NCI-H128 (cell line): Measurements from ENCODE around the gene LTBP4.
"Not testable (repeated sequence)": the region's sequence is repeated elsewhere in the genome, so short reads cannot be mapped to it uniquely, and the experiment has no call there.

Experiments used
- DNase-seq: peaks from one replicate; lab custom pipeline; 2025; ENCODE audit not compliant: unreplicated experiment; lab: John Stamatoyannopoulos, UW

The LTBP4 gene

DNA sequence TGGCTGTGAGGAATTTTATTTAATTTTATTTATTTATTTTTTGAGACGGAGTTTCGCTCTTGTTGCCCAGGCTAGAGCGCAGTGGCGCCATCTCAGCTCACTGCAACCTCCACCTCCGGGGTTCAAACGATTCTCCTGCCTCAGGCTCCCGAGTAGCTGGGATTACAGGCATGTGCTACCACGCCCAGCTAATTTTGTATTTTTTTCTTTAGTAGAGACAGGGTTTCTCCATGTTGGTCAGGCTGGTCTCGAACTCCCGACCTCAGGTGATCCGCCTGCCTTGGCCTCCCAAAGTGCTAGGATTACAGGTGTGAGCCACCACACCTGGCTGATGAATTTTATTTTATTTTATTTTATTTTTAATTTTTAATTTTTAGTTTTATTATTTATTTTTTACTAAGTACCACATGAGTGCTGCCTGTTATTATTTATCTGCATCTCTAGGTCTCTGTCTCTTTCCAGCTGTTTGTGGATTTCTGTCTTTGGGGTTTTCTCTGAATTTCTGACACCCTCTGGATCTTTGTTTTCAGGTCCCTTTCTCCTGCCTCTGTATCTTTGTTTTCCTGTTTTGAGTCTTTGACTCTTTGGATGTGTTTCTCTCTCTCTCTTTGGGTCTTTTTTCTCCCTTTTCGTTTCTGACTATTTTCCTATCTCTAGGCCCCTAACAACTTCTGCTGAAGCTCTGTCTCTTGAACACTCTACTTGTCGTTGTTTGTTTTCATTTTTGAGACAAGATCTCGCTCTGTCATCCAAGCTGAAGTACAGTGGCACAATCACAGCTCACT, 23.4 kb downstream of the LTBP4 start:
- not testable (repeated sequence) for DNase-seq

DNA sequence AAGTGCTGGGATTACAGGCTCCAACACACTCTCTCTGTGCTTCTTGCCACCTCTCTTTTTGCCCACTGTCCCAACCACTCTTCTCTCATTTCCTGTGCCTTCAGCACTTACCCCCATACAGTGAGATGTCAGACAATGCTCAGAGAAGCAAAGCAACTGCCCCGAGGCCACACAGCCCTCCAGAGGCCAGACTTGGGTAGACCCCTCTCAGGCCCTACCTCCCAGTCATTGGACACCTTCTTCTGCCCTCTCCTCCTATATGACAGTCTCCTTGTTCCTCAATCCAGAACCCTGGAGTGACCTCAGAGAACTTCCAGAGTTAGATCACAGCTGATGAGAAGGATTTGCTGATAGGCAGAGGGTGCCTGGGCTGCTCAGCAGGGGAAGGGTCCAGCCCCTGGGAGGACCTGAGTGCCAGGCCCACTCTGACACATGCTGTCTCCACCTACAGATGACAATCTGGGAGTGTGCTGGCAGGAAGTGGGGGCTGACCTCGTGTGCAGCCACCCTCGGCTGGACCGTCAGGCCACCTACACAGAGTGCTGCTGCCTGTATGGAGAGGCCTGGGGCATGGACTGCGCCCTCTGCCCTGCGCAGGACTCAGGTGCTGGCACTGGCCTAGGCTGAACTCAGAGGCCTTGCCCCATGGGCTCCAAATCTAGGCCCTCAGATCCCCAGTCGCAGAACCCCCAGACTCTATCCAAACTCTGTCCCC, 24.4 kb downstream of the LTBP4 start:
- DNase-seq = no peak

DNA sequence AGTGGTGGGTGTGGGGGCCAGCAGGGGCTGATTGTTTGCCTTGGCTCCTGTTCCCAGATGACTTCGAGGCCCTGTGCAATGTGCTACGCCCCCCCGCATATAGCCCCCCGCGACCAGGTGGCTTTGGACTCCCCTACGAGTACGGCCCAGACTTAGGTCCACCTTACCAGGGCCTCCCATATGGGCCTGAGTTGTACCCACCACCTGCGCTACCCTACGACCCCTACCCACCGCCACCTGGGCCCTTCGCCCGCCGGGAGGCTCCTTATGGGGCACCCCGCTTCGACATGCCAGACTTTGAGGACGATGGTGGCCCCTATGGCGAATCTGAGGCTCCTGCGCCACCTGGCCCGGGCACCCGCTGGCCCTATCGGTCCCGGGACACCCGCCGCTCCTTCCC, 25.7 kb downstream of the LTBP4 start:
- DNase-seq = no peak

DNA sequence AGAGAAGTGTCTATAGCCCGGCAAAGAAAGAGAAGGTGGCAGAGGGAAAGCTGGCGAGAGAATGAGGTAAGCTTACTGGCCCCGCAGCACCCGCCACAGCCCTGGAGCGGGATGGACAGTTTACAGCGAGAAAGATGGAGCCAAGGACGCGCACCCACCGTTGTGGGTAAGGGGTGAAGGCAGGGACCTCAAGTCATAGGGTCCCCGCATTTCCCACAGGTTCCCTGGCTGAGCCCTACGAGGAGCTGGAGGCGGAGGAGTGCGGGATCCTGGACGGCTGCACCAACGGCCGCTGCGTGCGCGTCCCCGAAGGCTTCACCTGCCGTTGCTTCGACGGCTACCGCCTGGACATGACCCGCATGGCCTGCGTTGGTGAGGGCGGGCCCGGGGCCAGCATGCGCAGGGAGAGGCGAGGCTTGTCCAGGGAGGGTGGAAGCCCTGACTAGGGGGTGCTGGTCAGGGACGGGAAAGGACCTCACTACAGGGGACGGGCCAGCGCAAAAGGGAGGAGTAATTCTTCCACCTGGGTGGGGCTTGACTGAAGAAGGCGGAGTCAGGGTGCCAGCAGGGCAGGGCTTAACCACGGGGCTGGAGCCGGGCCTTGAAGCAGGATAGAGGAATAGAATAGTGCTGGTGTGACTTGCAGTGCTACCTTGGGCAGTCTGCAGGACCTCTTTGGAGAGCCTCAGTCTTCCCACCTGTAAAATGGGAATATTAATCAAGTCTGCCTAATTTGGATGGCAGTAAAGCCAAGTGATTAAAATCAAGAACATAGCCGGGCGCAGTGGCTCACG, 26.5 kb downstream of the LTBP4 start:
- DNase-seq = no peak

DNA sequence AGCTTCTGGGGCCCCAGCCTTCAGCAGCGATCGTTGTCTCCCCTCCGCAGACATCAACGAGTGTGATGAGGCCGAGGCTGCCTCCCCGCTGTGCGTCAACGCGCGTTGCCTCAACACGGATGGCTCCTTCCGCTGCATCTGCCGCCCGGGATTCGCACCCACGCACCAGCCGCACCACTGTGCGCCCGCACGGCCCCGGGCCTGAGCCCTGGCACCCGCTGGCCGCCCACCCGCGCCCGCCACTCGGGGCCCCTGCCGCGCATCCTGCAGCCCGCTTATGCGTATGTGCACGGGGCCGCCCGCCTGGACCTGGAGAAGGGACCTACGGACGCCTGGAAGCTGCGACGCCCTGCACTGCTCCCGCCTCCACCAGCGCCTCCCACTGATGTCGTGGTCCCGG, 28.2 kb downstream of the LTBP4 start:
- no peak for DNase-seq

DNA sequence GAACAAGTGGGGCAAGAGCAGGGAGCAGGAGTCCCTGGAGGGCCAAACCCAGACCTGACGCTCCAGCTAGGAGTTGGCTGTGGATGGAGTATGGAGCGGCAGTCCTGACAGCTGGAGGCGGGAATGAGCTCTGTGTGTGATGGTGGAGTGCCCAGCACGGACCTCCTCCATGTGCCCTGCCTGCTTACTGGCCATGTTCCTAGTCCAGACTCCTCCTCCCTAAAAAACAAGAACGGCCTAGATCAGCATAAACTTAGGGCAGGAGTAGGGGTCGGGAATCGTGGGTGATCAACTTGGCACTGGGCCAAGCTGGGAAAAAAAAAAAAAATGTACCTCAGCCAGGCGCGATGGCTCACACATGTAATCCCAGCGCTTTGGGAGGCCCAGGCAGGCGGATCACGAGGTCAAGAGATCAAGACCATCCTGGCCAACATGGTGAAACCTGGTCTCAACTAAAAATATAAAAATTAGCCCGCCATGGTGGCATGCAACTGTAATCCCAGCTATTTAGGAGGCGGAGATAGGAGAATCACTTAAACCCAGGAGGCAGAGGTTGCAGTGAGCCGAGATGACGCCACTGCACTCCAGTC, 29.5 kb downstream of the LTBP4 start:
- no peak for DNase-seq

DNA sequence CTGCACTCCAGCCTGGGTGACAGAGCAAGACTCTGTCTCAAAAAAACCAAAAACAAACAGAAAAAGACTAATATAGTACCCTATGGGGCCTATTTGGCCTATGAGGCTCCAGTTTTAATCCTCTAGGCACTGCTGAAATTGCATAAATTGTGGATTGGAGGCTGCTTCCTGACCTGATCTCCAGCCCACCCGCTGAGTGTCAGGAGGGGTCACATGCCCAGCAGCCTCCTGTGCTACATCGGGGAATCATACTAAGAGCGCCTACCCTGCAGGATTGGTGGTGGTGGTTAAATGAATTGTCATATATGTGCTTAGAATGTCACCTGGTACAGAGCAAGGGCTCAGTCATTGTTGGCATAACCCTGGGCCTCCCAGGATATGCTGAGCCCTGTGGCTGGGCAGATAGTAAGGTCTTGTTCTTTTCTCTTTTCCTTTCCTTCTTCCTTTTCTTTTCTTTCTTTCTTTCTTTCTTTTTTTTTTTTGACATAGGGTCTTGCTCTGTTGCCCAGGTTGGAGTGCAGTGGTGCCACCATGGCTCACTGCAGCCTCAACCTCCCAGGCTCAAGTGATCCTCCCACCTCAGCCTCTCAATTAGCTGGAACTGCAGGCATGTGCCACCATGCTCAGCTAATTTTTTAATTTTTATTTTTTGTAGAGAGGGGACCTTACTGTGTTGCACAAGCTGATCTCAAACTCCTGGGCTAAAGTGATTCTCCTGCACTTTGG, 31.3 kb downstream of the LTBP4 start:
- DNase-seq = no peak

DNA sequence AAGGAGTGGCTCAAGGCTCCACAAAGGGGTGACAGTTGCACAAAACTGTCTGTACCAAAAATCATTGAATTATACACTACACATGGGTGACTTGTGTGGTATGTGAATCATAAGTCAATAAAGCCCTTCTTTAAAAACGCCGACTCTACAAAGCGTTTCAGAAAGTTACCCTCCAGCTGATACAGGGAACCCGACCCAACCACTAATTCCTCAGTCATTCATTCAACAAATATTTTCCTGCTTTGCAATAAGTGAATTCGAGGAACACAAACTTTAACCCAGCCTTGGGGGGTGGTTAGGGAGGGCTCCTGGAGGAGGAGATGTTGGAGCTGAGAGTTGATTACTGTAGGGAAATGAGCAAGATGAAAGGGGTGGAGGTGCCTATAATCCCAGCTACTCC, 32.0 kb downstream of the LTBP4 start:
- no peak for DNase-seq

DNA sequence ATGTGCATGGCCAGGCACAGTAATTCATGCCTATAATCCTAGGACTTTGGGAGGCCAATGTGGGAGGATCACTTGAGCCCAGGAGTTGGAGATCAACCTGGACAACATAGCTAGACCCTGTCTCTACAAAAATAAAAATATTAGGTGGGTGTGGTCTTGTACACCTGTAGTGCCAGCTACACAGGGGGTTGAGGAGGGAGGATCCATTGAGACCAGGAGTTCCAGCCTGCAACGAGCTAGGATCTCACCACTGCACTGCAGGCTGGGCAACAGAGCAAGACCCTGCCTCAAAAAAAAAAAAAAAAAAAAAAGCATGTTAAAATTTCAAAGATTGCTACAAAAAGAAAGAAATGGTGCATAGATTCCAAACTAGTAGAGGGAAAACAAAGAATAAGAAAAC, 37.2 kb downstream of the LTBP4 start:
- DNase-seq = no peak

DNA sequence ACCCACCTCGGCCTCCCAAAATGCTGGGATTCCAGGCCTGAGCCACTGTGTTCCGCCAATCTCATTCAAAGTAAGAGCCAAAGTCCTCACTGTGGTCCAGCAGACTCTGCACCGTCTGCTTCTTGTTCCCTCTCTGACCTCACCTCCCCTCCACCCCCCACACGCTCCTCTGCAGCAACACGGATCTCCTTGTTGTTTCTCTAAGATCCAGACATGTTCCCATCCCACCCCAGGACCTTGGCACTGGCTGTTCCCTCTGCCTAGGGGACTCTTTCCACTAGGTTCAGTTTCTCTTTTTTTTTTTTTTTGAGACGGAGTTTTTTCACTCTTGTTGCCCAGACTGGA, 38.4 kb downstream of the LTBP4 start:
- no peak for DNase-seq

DNA sequence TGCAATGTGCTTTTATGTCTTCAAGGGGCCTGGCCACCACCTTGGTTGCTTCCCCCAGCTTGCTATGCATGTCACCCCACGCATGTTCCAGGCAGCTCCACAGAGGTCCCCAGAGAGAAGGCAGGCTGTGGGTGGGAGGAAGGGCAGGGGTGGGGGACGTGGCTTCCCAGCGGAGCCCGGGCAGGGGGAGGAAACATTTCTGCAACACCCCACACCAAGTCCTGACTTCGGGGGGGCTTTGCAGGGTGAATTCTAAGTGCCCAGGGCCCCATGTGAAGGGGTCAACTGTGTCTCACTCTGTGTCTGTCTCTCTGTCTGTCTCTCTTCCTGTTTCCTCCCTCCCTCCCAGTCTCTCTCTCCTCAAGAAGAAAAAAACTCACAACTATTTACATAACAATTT, 39.6 kb downstream of the LTBP4 start:
- DNase-seq = no peak

DNA sequence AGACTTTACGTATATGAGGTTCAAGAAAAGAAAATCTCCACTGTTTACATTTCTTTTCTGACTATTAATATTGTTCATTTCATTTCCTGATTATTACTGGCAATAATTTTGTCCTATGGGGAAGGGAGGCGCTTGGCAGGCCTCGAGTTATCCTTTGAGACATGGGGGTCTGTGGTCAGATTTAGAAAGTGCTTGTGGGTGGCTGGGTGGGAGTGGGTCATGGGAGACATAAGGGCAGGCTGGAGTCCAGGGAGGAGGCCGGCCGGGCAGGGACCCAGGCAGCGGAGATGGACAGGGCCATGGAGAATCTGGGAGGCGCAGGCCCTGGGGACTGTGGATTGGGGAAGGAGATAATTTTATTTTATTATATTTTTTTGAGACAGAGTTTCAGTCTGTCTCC, 40.1 kb downstream of the LTBP4 start:
- no peak for DNase-seq

DNA sequence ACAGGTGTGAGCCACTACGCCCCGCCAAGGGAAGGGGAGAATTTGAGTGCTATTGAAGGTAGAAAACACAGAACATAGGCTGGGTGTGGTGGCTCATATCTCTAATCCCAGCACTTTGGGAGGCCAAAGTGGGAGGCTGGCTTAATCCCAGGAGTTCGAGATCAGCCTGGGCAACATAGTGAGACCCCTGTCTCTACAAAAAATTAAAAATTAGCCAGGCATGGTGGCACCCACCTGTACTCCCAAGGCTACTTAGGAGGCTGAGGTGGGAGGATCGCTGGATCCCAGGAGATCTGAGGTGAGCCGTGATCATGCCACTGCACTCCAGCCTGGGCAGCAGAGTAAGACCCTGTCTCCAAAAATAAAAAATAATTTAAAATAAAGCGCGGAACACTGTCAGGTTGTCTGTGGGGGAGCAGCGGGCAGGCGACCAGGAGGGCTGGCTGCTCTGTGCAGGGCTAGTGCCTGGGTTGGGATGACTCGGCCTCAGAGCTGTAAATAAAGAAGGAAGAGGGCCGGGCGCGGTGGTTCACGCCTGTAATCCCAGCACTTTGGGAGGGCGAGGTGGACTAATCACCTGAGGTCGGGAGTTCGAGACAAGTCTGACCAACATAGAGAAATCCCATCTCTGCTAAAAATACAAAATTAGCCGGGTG, 41.0 kb downstream of the LTBP4 start:
- no peak for DNase-seq

DNA sequence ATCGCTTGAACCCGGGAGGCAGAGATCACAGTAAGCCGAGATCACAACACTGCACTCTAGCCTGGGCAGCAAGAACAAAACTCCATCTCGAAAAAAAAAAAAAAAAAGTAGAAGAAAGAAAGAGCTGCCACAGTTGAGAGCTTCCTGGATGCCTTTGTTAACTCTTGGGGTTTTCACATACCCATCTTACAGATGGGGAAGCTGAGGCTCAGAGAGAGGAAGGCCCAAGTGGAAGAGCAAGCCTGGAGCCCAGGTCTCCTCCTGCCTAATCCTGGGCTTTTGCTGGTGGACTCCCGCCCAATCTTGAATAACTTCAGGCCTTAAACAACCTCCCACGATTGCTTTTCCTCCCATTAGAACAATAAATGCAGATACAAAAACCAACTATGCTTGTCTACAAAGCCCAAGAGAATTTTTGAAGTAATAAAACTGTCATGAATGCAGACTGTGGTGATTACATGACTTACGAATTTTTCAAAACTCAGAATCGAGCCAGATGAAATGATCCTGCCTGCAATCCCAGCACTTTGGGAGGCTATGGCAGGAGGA, 41.7 kb downstream of the LTBP4 start:
- no peak for DNase-seq

DNA sequence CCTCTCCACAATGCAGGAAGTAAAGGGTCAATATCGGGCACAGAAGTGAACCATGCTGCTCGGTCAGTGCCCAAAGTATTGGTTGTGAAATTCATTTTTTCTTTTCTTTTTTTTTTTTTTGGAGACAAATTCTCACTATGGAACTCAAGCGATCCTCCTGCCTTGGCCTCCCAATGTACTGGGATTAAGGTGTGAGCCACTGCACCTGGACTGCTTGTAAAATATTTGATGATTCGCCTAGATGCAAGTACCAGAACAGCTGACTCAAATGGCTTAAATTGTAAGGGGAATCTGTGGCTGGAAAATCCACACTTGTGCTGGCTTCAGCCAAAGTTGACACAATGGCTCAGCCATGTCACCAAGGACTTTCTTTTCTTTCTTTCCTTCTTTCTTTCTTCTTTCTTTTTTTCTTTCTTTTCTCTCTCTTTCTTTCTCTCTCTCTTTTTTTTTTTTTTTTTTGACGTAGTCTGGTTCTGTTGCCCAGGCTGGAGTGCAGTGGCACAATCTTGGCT, 45.6 kb downstream of the LTBP4 start:
- no peak for DNase-seq

DNA sequence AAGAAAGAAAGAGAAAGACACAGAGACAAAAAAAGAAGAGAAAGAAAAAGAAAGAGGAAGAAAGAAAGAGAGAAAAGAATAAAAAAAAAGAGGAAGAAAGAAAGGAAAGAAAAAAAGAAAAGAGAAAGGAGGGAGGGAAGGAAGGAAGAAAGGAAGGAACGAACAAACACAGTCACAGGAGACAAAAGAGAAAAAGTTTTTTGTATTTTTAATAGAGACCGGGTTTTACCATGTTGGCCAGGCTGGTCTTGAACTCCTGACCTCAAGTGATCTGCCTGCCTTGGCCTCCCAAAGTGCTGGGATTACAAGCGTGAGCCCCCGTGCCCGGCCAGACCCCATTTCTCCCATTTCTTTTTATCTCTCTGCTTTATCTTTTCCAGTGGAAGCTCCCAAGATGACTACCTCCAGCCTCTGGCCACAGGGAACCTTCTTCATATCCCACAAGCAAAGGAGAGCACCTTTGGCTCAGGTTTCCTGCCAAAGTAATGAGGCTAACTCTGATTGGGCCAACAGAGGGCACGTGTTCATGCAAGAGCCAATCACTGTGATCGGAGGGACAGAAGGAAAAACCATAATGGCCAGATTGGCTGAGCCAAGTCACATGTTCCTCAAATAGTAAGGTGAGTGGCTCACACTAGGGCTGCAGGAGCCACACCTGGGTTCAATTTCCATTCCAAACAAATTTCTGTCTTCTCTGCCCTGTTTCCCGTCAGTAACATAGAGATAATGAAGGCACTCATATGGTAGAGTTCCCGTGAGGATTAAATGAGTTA, 48.9 kb downstream of the LTBP4 start:
- not testable (repeated sequence) for DNase-seq

DNA sequence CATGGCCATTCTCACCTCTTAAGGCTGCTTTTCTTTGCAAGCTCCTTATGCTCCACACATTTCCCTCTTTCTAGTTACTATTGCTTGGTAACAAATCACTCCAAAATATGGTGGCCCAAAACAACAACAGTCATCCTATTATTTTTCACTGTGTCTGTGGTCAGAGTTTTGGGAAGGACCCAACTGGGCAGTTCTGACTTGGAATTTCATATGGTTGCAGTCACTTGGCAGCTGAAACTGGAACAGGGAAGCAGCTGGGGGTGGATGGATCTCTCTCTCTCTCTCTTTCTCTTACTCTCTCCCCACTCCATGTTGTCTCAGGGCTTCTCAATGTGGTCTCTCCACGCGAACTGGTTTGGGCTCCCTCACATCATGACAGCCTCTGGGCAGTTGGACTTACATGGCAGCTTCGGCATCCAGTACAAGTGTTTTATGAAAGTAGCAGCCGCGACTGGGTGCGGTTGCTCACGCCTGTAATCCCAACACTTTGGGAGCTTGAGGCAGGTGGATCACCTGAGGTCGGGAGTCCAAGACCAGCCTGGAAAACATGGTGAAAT, 49.7 kb downstream of the LTBP4 start:
- no peak for DNase-seq

DNA sequence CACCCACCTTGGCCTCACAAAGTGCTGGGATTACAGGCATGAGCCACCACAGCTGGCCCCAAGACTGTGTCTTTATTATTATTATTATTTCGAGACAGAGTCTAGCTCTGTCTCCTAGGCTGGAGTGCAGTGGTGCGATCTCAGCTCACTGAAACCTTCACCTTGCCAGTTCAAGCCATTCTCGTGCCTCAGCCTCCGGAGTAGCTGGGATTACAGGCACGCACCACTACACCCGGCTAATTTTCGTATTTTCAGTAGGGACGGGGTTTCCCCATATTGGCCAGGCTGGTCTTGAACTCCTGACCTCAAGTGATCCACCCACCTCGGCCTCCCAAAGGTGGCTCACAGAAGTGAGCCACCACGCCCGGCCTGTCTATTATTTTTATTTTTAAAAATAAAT, 51.1 kb downstream of the LTBP4 start:
- DNase-seq = not testable (repeated sequence)

DNA sequence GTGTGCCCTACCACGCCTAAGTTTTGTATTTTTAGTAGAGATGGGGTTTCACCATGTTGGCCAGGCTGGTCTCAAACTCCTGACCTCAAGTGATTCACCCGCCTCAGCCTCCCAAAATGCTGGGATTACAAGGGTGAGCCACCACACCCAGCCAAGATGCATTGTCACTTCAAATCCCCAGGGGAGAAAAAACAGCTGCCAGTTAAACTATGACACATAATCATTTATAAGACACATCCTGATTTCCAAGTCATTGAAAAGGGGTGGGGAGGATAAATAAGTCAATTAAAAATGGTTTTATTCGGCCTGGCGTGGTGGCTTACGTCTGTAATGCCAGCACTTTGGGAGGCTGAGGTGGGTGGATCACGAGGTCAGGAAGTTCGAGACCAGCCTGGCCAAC, 54.5 kb downstream of the LTBP4 start:
- DNase-seq = not testable (repeated sequence)
